Medulla oblongata (tissue), 1 donor: ENCODE measurements around the gene CHN2.

ENCODE experiments used
- DNase-seq: peaks from one replicate; pipeline ENCODE4 v3.0.0-alpha.2; 2015; ENCODE audit errors: extremely low spot score

CHN2 gene

GRCh38 chr7:29467193-29467926, 272.8 kb downstream of the CHN2 start:
- no peak for DNase-seq

GRCh38 chr7:29468196-29468595, 273.6 kb downstream of the CHN2 start:
- DNase-seq = no peak

- DNase-seq = no peak
These were observed 274.7 kb downstream of the CHN2 start for GRCh38 chr7:29469281-29469680.

GRCh38 chr7:29469976-29470557, 275.5 kb downstream of the CHN2 start:
- no peak for DNase-seq

GRCh38 chr7:29471444-29472138, 277.0 kb downstream of the CHN2 start:
- no peak for DNase-seq

GRCh38 chr7:29476916-29477315, 282.3 kb downstream of the CHN2 start:
- no peak for DNase-seq

- DNase-seq = no peak
These were observed 283.7 kb downstream of the CHN2 start for GRCh38 chr7:29478226-29478625.

- no peak for DNase-seq
These were observed 284.2 kb downstream of the CHN2 start for GRCh38 chr7:29478687-29479240.

- DNase-seq = peak; percentile 78
These were observed 285.0 kb downstream of the CHN2 start for GRCh38 chr7:29479301-29480200.

- peak; percentile 70 for DNase-seq
These were observed 285.9 kb downstream of the CHN2 start for GRCh38 chr7:29480451-29480850.

- peak; percentile 56 for DNase-seq
These were observed 286.5 kb downstream of the CHN2 start for GRCh38 chr7:29480934-29481651.

- DNase-seq = peak; percentile 49
These were observed 287.5 kb downstream of the CHN2 start for GRCh38 chr7:29482056-29482455.

- DNase-seq = peak; percentile 47
These were observed 288.9 kb downstream of the CHN2 start for GRCh38 chr7:29483219-29484104.

GRCh38 chr7:29484280-29484679, 289.7 kb downstream of the CHN2 start:
- no peak for DNase-seq

- peak; percentile 81 for DNase-seq
These were observed 291.0 kb downstream of the CHN2 start for GRCh38 chr7:29485339-29486190.

GRCh38 chr7:29486191-29486700, 291.7 kb downstream of the CHN2 start:
- peak; percentile 86 for DNase-seq

GRCh38 chr7:29487424-29487823, 292.8 kb downstream of the CHN2 start:
- no peak for DNase-seq

- DNase-seq = no peak
These were observed 293.8 kb downstream of the CHN2 start for GRCh38 chr7:29488203-29488970.
